Calu3 (cell line): ENCODE data around the gene CTSZ. TPM values are rescaled to one million over a fixed set of nuclear protein-coding genes. Genes with fewer than 3 reads are reported as not detected.

Experiments used
- BruUV-seq: library from RNA; stranded (reverse); fragments of 400-500 nt; replicated peaks from 2 replicates; lab custom pipeline; 2021; lab: Mats Ljungman, UMichigan
- CTCF ChIA-PET: fragments of 300-600 bp; sonication (Branson Sonifier 250); formaldehyde crosslinking; loops from one replicate; lab custom pipeline; 2022; ENCODE audit warnings: antibody characterized with exemption; lab: Charles Lee
- DNase-seq: peaks from one replicate; pipeline ENCODE4 v3.0.0; 2022
- H3K27ac Mint-ChIP-seq: one replicate; pipeline ENCODE4 v1.8.0; 2022; ENCODE audit warnings: mixed read lengths; ENCODE audit not compliant: unreplicated experiment
- H3K27me3 Mint-ChIP-seq: one replicate; pipeline ENCODE4 v1.8.0; 2022; ENCODE audit warnings: mixed read lengths; ENCODE audit not compliant: unreplicated experiment
- H3K36me3 Mint-ChIP-seq: one replicate; pipeline ENCODE4 v1.8.0; 2022; ENCODE audit warnings: mild to moderate bottlenecking, moderate library complexity, mixed read lengths; ENCODE audit not compliant: insufficient read depth, unreplicated experiment
- H3K4me1 Mint-ChIP-seq: one replicate; pipeline ENCODE4 v1.8.0; 2022; ENCODE audit warnings: mild to moderate bottlenecking, low read depth, mixed read lengths; ENCODE audit not compliant: unreplicated experiment
- H3K4me3 Mint-ChIP-seq: one replicate; pipeline ENCODE4 v1.8.0; 2022; ENCODE audit warnings: mild to moderate bottlenecking, low read depth, moderate library complexity, mixed read lengths; ENCODE audit not compliant: unreplicated experiment
- H3K9me3 Mint-ChIP-seq: one replicate; pipeline ENCODE4 v1.8.0; 2022; ENCODE audit warnings: low read depth, mixed read lengths; ENCODE audit not compliant: unreplicated experiment
- intact Hi-C: fragments of 100-400 bp; cut with micrococcal nuclease; formaldehyde crosslinking; loops from one replicate; pipeline ENCODE4 v1.10.0; 2022; ENCODE audit not compliant: unreplicated experiment
- total RNA-seq: library from RNA; stranded (reverse); gene quantifications from 2 replicates; pipeline ENCODE4 v1.2.3, GENCODE V29; 2022
- TF ChIP-seq, protein P1 (sequence below): fragments of 200-600 bp; IDR thresholded peaks from one replicate; pipeline ENCODE4 v1.8.0; 2022; ENCODE audit warnings: antibody characterized with exemption; ENCODE audit not compliant: unreplicated experiment

CTSZ gene
- total RNA-seq, 1 experiment from 2014 or later = 183 TPM

DNA sequence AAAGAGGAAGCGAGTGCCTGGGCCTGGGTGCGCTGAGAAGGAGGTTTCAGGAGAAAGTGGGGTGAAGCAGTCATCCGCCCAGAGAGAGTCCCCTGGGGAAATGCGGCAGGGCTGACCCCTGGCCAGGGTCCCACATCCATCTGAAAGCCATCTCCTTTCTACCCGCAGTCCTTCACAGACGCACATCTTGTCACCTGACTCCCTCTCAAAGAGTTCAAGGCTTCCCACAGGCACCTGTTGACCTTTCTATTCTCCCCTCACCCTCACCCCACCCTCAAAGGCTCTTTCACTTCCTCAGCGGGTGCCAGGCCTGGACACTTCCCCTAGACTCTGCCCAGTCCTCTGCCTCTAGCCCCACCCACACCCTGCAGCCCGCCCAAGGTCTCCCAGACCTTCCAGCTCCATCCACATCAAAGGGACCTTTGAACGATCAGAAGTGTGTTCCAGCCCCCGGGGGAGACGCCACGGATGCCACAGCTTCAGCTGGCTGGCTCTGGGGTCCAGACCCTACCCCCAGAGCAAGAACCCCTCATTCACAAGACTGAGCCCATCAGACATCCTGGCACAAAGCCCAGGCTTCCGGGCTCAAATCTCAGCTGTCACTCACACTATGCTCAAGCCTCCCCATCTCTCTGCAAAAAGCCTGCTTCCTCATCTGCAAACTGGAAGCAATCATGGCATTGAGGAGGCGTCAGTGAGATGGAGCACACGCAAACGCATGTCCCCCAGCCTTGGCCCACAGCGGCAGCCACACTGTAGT lies 2.1 kb downstream of the CTSZ start:
- intact Hi-C loops = no loop called here
- no peak for DNase-seq
- no TSS peak for BruUV-seq
- CTCF ChIA-PET = interaction anchor here (0.6 kb wide), 1 partner anchor 256 kb away, joined by 5 read pairs; no protein-coding TSS in a partner anchor
- peaks cover 28% of the 10 kb centered on the region for H3K4me1 Mint-ChIP-seq
- no peaks in the 10 kb centered on the region for H3K9me3 Mint-ChIP-seq
- no peaks in the 10 kb centered on the region for H3K27me3 Mint-ChIP-seq
- TF ChIP-seq, protein P1, sequence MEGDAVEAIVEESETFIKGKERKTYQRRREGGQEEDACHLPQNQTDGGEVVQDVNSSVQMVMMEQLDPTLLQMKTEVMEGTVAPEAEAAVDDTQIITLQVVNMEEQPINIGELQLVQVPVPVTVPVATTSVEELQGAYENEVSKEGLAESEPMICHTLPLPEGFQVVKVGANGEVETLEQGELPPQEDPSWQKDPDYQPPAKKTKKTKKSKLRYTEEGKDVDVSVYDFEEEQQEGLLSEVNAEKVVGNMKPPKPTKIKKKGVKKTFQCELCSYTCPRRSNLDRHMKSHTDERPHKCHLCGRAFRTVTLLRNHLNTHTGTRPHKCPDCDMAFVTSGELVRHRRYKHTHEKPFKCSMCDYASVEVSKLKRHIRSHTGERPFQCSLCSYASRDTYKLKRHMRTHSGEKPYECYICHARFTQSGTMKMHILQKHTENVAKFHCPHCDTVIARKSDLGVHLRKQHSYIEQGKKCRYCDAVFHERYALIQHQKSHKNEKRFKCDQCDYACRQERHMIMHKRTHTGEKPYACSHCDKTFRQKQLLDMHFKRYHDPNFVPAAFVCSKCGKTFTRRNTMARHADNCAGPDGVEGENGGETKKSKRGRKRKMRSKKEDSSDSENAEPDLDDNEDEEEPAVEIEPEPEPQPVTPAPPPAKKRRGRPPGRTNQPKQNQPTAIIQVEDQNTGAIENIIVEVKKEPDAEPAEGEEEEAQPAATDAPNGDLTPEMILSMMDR = no peak
- H3K4me3 Mint-ChIP-seq = peak overlapping the region; percentile 78
- H3K27ac Mint-ChIP-seq = no peak overlapping the region
- H3K36me3 Mint-ChIP-seq = peaks cover 48% of the 10 kb centered on the region

DNA sequence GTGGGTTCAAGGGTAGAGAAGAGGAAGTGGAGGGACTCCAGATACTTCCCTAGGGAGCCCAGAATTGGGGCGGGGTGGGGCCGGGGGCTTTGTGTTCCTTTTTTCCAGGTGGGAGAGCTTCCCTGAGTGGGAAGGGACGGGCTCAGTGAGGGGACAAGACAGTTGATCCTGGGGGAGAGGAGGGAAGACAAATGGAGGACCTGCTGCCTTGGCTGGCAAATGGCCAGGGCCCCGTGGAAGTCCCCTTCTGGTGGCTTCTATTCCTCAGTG lies 2.6 kb downstream of the CTSZ start:
- Mint-ChIP-seq H3K27me3 (no peaks in the 10 kb centered on the region), H3K9me3 (no peaks in the 10 kb centered on the region), H3K4me3 (peak overlapping the region; percentile 78), H3K27ac (no peak overlapping the region), H3K36me3 (peaks cover 52% of the 10 kb centered on the region), H3K4me1 (peaks cover 25% of the 10 kb centered on the region)
- intact Hi-C loops = no loop called here
- CTCF ChIA-PET = no interaction called here
- no peak for DNase-seq
- no TSS peak for BruUV-seq
- TF ChIP-seq, protein P1 = no peak

DNA sequence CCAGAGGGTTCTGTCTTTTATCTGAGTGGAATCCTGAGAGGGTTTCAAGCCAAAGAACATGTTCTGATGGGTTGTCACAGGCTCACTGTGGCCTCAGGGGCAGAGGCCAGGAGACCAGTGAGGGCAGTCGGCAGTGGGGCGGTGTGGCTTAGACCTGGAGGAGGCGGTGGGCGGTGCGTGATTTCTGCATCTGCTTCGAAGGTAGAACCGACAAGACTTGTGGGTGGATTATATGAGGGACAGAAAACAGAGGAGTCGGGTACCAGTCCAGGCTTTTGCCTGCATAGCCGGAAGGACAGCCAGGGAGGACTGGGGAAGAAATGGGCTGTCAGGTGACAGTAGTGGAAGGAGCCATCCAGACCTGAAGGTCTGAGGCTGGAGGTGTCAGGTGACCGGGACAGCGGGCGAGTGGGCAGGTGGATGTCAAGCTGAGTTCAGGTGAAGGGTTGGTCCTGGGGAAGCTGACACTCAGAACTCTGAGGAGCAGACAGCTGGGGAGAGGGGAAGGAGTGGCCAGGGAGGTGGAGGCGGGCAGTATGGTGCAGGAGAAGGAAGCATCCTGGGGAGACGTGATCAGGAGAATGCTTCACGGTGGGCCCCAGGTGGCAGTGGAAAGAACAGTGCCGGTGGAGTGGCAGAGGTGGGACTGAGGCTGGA lies 3.1 kb downstream of the CTSZ start:
- Mint-ChIP-seq H3K27me3 (no peaks in the 10 kb centered on the region), H3K9me3 (no peaks in the 10 kb centered on the region), H3K4me3 (peak overlapping the region; percentile 78), H3K4me1 (peaks cover 25% of the 10 kb centered on the region), H3K27ac (peak overlapping the region; percentile 2), H3K36me3 (peaks cover 56% of the 10 kb centered on the region)
- no TSS peak for BruUV-seq
- intact Hi-C loops = no loop called here
- TF ChIP-seq, protein P1 = no peak
- no peak for DNase-seq
- CTCF ChIA-PET = no interaction called here

DNA sequence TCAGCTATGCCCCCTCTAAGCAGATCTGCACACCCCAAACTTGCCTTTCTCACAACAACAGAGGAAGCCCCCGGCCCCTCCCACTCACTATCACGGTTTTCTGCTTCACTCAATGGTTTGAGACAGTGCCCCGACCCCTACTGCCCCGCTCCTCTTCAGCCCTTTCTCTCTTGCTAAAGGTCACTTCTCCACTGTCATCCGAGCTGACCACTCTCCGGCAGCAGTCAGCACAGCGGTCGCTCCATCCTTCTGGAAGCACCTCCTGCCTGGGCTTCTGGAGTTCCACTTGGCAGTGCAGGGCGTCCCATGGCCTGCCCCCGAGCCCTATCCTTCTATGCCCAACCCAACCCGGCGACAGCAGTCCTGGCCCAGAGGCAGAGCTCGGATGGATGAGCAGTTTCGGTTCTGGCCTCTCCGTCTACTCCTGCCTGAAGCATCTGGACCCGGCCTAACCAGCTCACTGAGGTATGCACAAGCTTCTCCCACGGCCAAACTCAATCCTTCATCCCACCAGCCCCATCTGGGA lies 4.1 kb downstream of the CTSZ start:
- peaks cover 64% of the 10 kb centered on the region for H3K36me3 Mint-ChIP-seq
- no peak for DNase-seq
- intact Hi-C loops = no loop called here
- no peaks in the 10 kb centered on the region for H3K27me3 Mint-ChIP-seq
- no peaks in the 10 kb centered on the region for H3K9me3 Mint-ChIP-seq
- CTCF ChIA-PET = no interaction called here
- H3K27ac Mint-ChIP-seq = no peak overlapping the region
- TF ChIP-seq, protein P1 = no peak
- no TSS peak for BruUV-seq
- H3K4me1 Mint-ChIP-seq = peaks cover 25% of the 10 kb centered on the region
- H3K4me3 Mint-ChIP-seq = no peak overlapping the region
